ENCODE data around the gene SULT1A3. TPM values are rescaled to one million over a fixed set of nuclear protein-coding genes. Genes with fewer than 3 reads are reported as not detected.

Gene SULT1A3
- total and polyA plus RNA-seq, 12 donors = 0.59 to 35.0 (median 6.7) TPM

Other genes starting within 250 kb of the SULT1A3 start
- gene TMEM219, start 237.2 kb upstream of the SULT1A3 start, total RNA-seq = 100 to 1,000 TPM in 1 of 10 donors, 10 to 100 TPM in 9; 53.0 to 105 (median 67.1) TPM
- 10 to 100 TPM; 80.4 to 85.9 TPM for gene TMEM219, start 237.2 kb upstream of the SULT1A3 start, polyA plus RNA-seq
- gene TAOK2, start 225.4 kb upstream of the SULT1A3 start, total RNA-seq = 10 to 100 TPM; 27.0 to 40.6 (median 32.7) TPM
- gene TAOK2, start 225.4 kb upstream of the SULT1A3 start, polyA plus RNA-seq = 10 to 100 TPM; 27.6 to 50.4 TPM
- 10 to 100 TPM; 14.4 to 23.2 (median 17.1) TPM for gene HIRIP3, start 203.6 kb upstream of the SULT1A3 start, total RNA-seq
- 10 to 100 TPM; 17.9 to 22.4 TPM for gene HIRIP3, start 203.6 kb upstream of the SULT1A3 start, polyA plus RNA-seq
- gene INO80E, start 203.0 kb upstream of the SULT1A3 start, total RNA-seq = 10 to 100 TPM; 23.2 to 34.8 (median 30.6) TPM
- 10 to 100 TPM; 63.2 to 80.4 TPM for gene INO80E, start 203.0 kb upstream of the SULT1A3 start, polyA plus RNA-seq
- under 1 TPM in 4 of 10 donors, not detected in 6; 0.27 to 0.95 (median 0.48) TPM for gene DOC2A, start 188.2 kb upstream of the SULT1A3 start, total RNA-seq
- gene DOC2A, start 188.2 kb upstream of the SULT1A3 start, polyA plus RNA-seq = 1 to 10 TPM in 1 of 2 donors, under 1 TPM in 1; 0.41 to 2.7 TPM
- gene C16orf92, start 176.1 kb upstream of the SULT1A3 start, total RNA-seq = not detected
- gene C16orf92, start 176.1 kb upstream of the SULT1A3 start, polyA plus RNA-seq = not detected
- not detected for gene TLCD3B, start 168.0 kb upstream of the SULT1A3 start, total RNA-seq
- gene TLCD3B, start 168.0 kb upstream of the SULT1A3 start, polyA plus RNA-seq = under 1 TPM in 1 of 2 donors, not detected in 1; 0.29 TPM
- gene ALDOA, start 133.5 kb upstream of the SULT1A3 start, total RNA-seq = 1,000 to 10,000 TPM; 3,057 to 4,582 (median 3,914) TPM
- 1,000 to 10,000 TPM; 2,873 to 3,079 TPM for gene ALDOA, start 133.5 kb upstream of the SULT1A3 start, polyA plus RNA-seq
- gene PPP4C, start 123.3 kb upstream of the SULT1A3 start, total RNA-seq = 10 to 100 TPM; 35.2 to 50.0 (median 42.4) TPM
- 10 to 100 TPM; 34.5 to 82.1 TPM for gene PPP4C, start 123.3 kb upstream of the SULT1A3 start, polyA plus RNA-seq
- gene TBX6, start 107.3 kb upstream of the SULT1A3 start, total RNA-seq = 1 to 10 TPM in 1 of 10 donors, under 1 TPM in 9; 0.28 to 1.4 (median 0.57) TPM
- 1 to 10 TPM in 1 of 2 donors, under 1 TPM in 1; 0.28 to 1.7 TPM for gene TBX6, start 107.3 kb upstream of the SULT1A3 start, polyA plus RNA-seq
- 100 to 1,000 TPM in 1 of 10 donors, 10 to 100 TPM in 9; 31.5 to 117 (median 42.6) TPM for gene YPEL3, start 103.0 kb upstream of the SULT1A3 start, total RNA-seq
- 100 to 1,000 TPM in 1 of 2 donors, 10 to 100 TPM in 1; 75.5 to 203 TPM for gene YPEL3, start 103.0 kb upstream of the SULT1A3 start, polyA plus RNA-seq
- 1 to 10 TPM in 9 of 10 donors, under 1 TPM in 1; 0.85 to 3.6 (median 1.5) TPM for gene GDPD3, start 85.7 kb upstream of the SULT1A3 start, total RNA-seq
- 1 to 10 TPM; 1.2 to 6.4 TPM for gene GDPD3, start 85.7 kb upstream of the SULT1A3 start, polyA plus RNA-seq
- gene MAPK3, start 76.0 kb upstream of the SULT1A3 start, total RNA-seq = 10 to 100 TPM; 40.9 to 65.2 (median 51.8) TPM
- 10 to 100 TPM; 39.9 to 56.3 TPM for gene MAPK3, start 76.0 kb upstream of the SULT1A3 start, polyA plus RNA-seq
- gene CORO1A, start 15.7 kb upstream of the SULT1A3 start, total RNA-seq = 10 to 100 TPM in 3 of 10 donors, 1 to 10 TPM in 7; 3.3 to 54.6 (median 5.5) TPM
- gene CORO1A, start 15.7 kb upstream of the SULT1A3 start, polyA plus RNA-seq = 10 to 100 TPM; 11.5 to 15.3 TPM
- 10 to 100 TPM; 38.2 to 74.4 (median 55.8) TPM for gene BOLA2B, start 5.6 kb upstream of the SULT1A3 start, total RNA-seq
- 100 to 1,000 TPM; 193 to 226 TPM for gene BOLA2B, start 5.6 kb upstream of the SULT1A3 start, polyA plus RNA-seq
- gene SLX1A, start 5.4 kb upstream of the SULT1A3 start, total RNA-seq = 10 to 100 TPM in 8 of 10 donors, 1 to 10 TPM in 2; 8.3 to 29.0 (median 17.7) TPM
- gene SLX1A, start 5.4 kb upstream of the SULT1A3 start, polyA plus RNA-seq = 10 to 100 TPM; 56.6 to 57.8 TPM
- gene NPIPB13, start 49.2 kb downstream of the SULT1A3 start, total RNA-seq = 1 to 10 TPM in 8 of 10 donors, not detected in 2; 2.5 to 8.2 (median 4.6) TPM
- gene NPIPB13, start 49.2 kb downstream of the SULT1A3 start, polyA plus RNA-seq = 1 to 10 TPM; 2.0 to 9.8 TPM
- 10 to 100 TPM; 34.9 to 48.8 (median 38.8) TPM for gene CD2BP2, start 156.1 kb downstream of the SULT1A3 start, total RNA-seq
- 10 to 100 TPM; 19.9 to 47.7 TPM for gene CD2BP2, start 156.1 kb downstream of the SULT1A3 start, polyA plus RNA-seq
- 10 to 100 TPM; 18.0 to 27.7 (median 22.2) TPM for gene TBC1D10B, start 171.2 kb downstream of the SULT1A3 start, total RNA-seq
- gene TBC1D10B, start 171.2 kb downstream of the SULT1A3 start, polyA plus RNA-seq = 10 to 100 TPM; 25.1 to 30.0 TPM
- not detected for gene MYL11, start 175.5 kb downstream of the SULT1A3 start, total RNA-seq
- 1 to 10 TPM in 1 of 2 donors, under 1 TPM in 1; 0.41 to 3.7 TPM for gene MYL11, start 175.5 kb downstream of the SULT1A3 start, polyA plus RNA-seq
- gene SEPTIN1, start 183.3 kb downstream of the SULT1A3 start, total RNA-seq = 1 to 10 TPM in 9 of 10 donors, under 1 TPM in 1; 0.97 to 6.8 (median 1.4) TPM
- gene SEPTIN1, start 183.3 kb downstream of the SULT1A3 start, polyA plus RNA-seq = 1 to 10 TPM in 1 of 2 donors, under 1 TPM in 1; 0.78 to 3.4 TPM
- gene ZNF48, start 196.2 kb downstream of the SULT1A3 start, total RNA-seq = 1 to 10 TPM; 3.2 to 6.6 (median 5.4) TPM
- gene ZNF48, start 196.2 kb downstream of the SULT1A3 start, polyA plus RNA-seq = 1 to 10 TPM; 2.2 to 8.0 TPM
- 1 to 10 TPM; 3.8 to 9.0 (median 5.1) TPM for gene ZNF771, start 208.4 kb downstream of the SULT1A3 start, total RNA-seq
- gene ZNF771, start 208.4 kb downstream of the SULT1A3 start, polyA plus RNA-seq = 10 to 100 TPM in 1 of 2 donors, 1 to 10 TPM in 1; 5.0 to 23.2 TPM
- gene DCTPP1, start 230.8 kb downstream of the SULT1A3 start, total RNA-seq = 10 to 100 TPM; 22.8 to 39.9 (median 29.7) TPM
- 10 to 100 TPM; 12.0 to 42.6 TPM for gene DCTPP1, start 230.8 kb downstream of the SULT1A3 start, polyA plus RNA-seq
- 10 to 100 TPM; 23.5 to 49.3 (median 29.3) TPM for gene SEPHS2, start 246.6 kb downstream of the SULT1A3 start, total RNA-seq
- gene SEPHS2, start 246.6 kb downstream of the SULT1A3 start, polyA plus RNA-seq = 10 to 100 TPM; 17.3 to 47.0 TPM